AG10803 (cell line): ENCODE measurements around the gene USP6.

Experiments
- DNase-seq: peaks from one replicate; pipeline ENCODE4 v3.0.0; 2010; ENCODE audit warnings: low read depth
- H3K4me3 ChIP-seq: 2 replicates; pipeline ENCODE4 v1.5.1; 2011; ENCODE audit warnings: mild to moderate bottlenecking, low read length, control low read depth
- TF ChIP-seq, protein P1 (sequence below): conservative IDR thresholded peaks from 2 replicates; pipeline ENCODE4 v1.5.1; 2011; ENCODE audit warnings: mild to moderate bottlenecking, low read length, control low read depth, inconsistent platforms

USP6 gene

DNA sequence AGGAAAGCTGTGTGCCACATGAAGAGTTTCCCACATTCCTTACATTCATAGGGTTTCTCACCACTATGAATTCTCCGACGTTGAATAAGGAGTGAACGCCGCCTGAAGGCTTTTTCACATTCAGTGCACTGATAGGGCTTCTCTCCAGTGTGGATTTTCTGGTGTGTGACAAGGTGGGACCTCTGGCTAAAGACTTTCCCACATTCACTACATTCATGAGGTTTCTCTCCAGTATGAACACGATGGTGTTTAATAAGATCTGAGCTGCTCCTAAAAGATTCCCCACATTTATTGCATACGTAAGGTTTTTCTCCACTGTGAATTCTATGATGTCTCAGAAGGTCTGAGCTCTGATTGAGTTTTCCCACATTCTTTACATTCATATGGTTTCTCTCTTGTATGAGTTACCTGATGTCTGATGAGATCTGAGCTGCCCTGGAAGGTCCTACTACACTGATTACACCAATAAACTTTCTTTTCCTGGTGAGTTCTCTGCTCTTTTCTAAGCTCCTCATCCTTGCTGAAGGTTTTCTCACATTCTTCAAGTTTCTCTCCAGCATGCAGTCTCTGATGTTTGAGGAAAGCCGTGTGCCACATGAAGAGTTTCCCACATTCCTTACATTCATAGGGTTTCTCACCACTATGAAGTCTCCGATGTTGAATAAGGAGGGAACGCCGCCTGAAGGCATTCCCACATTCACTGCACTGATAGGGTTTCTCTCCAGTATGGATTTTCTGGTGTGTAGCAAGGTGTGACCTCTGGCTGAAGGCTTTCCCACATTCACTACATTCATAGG, 65.9 kb downstream of the USP6 start:
- DNase-seq = no peak
- TF ChIP-seq, protein P1, sequence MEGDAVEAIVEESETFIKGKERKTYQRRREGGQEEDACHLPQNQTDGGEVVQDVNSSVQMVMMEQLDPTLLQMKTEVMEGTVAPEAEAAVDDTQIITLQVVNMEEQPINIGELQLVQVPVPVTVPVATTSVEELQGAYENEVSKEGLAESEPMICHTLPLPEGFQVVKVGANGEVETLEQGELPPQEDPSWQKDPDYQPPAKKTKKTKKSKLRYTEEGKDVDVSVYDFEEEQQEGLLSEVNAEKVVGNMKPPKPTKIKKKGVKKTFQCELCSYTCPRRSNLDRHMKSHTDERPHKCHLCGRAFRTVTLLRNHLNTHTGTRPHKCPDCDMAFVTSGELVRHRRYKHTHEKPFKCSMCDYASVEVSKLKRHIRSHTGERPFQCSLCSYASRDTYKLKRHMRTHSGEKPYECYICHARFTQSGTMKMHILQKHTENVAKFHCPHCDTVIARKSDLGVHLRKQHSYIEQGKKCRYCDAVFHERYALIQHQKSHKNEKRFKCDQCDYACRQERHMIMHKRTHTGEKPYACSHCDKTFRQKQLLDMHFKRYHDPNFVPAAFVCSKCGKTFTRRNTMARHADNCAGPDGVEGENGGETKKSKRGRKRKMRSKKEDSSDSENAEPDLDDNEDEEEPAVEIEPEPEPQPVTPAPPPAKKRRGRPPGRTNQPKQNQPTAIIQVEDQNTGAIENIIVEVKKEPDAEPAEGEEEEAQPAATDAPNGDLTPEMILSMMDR = no peak
- H3K4me3 ChIP-seq = no peak overlapping the region

DNA sequence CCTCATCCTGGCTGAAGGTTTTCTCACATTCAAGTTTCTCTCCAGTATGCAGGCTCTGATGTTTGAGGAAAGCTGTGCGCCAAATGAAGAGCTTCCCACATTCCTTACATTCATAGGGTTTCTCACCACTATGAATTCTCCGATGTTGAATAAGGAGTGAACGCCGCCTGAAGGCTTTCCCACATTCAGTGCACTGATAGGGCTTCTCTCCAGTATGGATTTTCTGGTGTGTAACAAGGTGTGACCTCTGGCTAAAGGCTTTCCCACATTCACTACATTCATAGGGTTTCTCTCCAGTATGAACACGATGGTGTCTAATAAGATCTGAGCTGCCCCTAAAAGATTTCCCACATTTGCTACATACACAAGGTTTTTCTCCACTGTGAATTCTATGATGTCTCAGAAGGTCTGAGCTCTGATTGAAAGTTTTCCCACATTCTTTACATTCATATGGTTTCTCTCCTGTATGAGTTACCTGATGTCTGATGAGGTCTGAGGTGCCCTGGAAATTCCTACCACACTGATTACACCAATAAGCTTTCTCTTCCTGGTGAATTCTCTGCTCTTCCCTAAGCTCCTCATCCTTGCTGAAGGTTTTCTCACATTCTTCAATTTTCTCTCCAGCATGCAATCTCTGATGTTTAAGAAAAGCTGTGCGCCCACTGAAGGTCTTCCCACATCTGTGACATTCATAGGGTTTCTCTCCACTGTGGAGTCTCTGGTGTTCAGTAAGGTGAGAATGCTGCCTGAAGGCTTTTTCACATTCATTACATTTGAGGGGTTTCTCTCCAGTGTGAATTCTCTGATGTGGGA, 67.0 kb downstream of the USP6 start:
- TF ChIP-seq, protein P1 = no peak
- DNase-seq = no peak
- H3K4me3 ChIP-seq = no peak overlapping the region

DNA sequence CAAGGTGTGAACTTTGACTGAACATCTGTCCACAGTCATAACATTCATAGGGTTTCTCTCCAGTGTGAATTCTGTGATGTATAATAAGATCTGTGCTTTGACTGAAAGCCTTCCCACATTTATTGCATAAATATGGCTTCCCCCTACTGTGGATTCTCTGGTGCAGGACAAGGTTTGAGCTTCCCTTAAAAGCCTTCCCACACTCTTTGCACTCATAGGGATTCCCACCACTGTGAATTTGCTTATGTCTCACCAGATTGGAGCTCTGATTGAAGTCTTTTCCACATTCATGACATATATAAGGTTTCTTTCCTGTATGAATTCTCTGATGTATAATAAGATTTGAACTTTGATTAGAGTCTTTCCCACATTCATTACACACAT, 67.6 kb downstream of the USP6 start:
- DNase-seq = no peak
- TF ChIP-seq, protein P1 = no peak
- no peak overlapping the region for H3K4me3 ChIP-seq

DNA sequence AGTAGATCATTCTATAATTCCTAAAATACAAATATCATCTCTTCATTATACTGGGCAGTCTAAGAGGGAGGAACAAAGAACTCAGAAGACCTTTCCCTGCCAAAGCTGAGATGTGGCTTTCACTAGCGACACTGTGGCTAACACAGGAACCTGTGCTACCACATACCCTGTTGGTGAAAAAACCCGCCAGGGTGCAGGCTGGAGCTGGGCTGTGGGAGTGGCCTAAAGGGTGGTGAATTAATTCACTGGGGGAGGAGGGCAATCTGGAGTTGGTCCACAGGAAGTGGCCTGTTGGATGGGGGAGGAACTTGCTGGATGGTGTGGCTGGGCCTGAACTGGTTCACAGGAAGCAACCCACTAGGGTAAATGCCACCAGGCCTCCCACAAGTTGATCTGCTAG, 68.5 kb downstream of the USP6 start:
- TF ChIP-seq, protein P1 = no peak
- no peak overlapping the region for H3K4me3 ChIP-seq
- DNase-seq = no peak

DNA sequence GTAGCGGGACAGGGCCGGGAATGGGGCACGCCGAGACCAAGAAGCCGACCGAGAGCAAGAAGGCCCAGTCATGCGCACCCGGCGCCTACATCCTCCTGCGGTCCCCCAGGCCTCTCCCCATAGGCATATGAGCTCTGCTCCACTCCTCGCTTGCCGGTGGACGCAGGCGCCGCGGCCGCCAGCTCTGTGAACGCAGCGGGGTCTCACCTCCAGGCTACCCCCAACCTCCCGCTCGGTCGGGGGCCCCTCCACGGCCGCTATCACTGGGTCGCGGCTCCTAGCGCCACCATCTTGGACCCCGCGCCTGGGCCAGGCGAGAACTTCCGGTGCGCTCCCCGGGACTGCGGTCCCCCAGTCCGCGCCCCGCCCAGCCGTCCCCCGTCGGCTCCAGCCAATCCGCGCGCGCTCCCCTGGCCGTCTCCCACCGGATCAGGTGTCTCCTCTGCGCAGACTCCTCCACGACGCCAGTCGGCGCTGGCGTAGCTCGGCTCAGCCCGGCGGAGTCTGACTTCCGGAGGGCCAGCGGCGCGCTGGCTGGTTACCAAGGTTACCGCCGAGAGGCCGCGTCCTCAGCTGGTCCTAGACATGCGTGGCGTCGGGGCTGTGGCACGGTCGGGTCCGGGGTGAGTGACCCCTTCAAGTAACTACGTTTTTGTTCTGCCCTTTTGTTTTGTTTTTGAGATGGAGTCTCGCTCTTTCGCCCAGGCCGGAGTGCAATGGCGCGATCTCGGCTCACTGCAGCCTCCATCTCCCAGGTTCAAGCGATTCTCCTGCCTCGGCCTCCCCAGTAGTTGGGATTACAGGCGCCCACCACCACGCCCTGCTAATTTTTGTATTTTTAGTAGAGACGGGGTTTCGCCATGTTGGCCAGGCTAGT, 75.9 kb downstream of the USP6 start, which contains the start of gene ZNF594:
Gene ZNF594 (minus strand): TSS at position 328 of the 877 bp plus-strand sequence. CDS start 7,612 bp downstream, outside the sequence.
- TF ChIP-seq, protein P1 = peak; percentile 64
- peak; percentile 96 for DNase-seq
- H3K4me3 ChIP-seq = peak within 1 kb of the TSS; percentile 85

DNA sequence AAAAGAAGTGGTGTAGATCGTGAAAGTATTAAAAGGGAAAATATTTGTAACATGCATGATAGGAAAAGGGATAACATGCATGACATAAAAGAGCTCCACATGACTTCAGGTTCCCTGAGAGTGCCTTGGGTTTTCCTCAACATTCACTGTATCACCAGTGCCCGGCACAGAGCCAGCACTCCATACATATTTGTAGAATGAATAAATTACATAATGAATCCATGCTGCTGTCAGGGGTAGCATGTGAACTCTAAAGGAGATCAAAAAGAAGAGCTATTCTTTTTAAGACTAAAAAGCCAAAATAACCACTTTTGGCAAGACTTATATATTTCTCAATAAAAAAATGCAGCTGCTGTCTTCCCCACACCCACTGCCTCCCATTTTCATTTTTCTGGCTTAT, 78.5 kb downstream of the USP6 start:
- DNase-seq = peak; percentile 89
- H3K4me3 ChIP-seq = no peak overlapping the region
- TF ChIP-seq, protein P1 = no peak
